Posterior cingulate gyrus (tissue), 11 donors: ENCODE measurements around the gene ALDH9A1.

ENCODE experiments used
- DNase-seq, 10 donors: peaks; one replicate each; pipeline versions ENCODE4 v3.0.0 to v3.0.0-alpha.2; 2020 to 2021; ENCODE audit warnings: mixed read lengths in 3 of 10
- intact Hi-C: fragments of 100-400 bp; cut with DNase I; formaldehyde crosslinking; loops from one replicate; pipeline ENCODE4 v1.15.1; 2023

ALDH9A1 gene

DNA sequence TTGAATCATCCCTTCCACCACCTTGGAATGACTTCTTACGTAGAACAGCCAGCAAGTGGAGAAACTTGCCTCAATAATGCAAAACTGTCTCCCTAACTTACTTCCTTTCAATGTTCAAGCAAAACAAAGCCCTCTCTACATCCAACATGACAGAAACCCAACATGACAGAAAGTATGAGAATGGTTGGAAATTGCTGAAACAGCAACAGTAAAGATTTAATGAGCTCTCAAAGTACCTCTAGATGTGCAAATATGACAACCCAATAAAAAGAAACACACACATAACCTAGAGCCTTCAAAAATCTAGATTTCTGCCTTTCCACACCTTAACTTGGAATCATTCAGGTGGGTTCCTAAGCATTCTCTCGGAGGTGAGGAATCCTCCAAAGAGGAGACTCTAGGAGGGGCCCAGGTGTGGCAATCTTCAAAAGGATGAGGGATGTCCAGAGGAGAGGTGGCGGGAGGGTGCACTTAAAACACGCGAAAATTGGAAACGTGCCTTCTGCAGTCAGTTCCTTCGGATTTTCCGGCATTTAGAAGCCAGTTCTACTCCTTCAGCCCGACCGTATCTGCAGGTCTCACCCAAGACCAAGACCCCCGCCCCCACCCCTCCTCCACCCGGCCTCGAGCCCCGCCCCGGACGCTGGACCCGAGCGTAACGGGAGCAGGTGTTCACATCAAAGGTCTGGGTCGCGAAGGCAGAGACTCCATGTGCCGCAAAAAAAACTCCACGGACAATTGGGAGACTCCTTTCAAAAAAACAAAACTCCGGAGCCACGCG lies 68.3 kb downstream of the ALDH9A1 start:
- DNase-seq: no peak
- intact Hi-C loops: loop anchor here (5.0 to 10.0 kb wide), 2 partner anchors 135 to 197 kb away; partner anchors contain the start of genes TMCO1 and UCK2

DNA sequence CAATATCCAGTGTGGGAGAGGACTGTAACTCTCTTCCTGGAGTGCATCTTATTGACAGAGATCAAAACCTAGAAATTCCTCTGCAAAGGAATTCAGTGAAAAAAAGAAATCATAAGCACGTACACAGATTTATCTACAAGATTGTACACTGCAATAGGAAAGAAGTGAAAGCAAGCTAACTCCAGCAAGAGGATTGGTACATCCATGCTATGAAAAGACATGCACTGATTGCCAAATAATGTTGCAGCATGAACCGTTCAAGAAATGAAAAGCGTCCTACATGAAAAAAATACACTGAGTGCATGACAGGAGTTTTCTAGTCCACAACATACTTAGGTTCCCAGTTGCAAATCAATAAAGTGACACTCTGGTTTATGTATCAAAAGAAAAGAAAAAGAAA lies 69.2 kb downstream of the ALDH9A1 start:
- intact Hi-C loops: loop anchor here (10.0 kb wide), 1 partner anchor 136 kb away; the partner anchor contains the start of gene TMCO1
- DNase-seq: no peak

- intact Hi-C loops: loop anchor here (10.0 kb wide), 1 partner anchor 137 kb away; the partner anchor contains the start of gene TMCO1
- DNase-seq: no peak
Measured at GRCh38 chr1:165628147-165628822, 70.1 kb downstream of the ALDH9A1 start.

- intact Hi-C loops: loop anchor here (10.0 kb wide), 1 partner anchor 140 kb away; the partner anchor contains the start of gene TMCO1
- peak in 1 of 10 donors; percentile 30 for DNase-seq
Measured at GRCh38 chr1:165624441-165624840, 73.9 kb downstream of the ALDH9A1 start.

DNA sequence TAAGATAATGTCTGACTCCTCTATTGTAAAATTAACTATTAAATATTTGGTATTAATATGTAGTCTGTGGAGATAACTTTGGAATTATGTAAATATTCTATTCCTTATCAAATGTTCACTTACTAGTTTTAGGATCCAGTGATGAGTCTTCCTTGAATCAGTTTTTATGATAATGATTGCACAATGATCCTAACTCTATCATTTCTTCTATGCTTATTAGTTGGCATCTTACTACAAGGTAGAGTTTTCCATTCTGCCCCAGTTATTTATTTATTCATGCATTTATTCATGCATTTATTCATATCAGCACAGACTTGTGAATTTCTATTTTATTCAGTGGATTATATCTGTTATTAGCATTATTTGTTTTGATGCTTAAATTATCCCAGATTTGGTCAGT lies 74.7 kb downstream of the ALDH9A1 start:
- intact Hi-C loops: loop anchor here (10.0 kb wide), 1 partner anchor 141 kb away; the partner anchor contains the start of gene TMCO1
- DNase-seq: no peak

DNA sequence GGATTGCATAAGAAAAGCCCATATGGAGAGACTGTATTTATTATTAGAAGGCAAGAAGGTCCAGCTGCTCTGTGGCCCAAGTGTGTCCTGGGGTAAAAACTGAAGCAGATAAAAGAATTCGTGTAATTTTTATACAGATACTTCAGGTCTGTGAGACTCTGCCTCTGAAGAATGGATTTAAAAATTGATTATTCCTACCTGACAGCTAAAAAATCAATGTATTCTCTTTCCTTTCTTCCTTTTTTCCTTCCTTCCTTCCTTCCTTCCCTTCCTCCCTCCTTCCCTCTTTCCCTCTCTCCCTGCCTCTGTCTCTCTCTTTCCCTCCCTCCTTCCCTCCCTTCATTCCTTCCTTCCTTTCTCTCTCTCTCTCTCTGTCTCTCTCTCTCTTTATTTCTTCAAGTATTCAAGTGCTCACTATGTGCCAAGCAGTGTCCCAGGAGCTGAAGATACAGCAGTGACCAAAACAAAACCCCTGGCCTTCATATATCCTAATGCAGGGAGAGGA lies 78.7 kb downstream of the ALDH9A1 start:
- DNase-seq: no peak
- intact Hi-C loops: loop anchor here (10.0 kb wide), 1 partner anchor 145 kb away; the partner anchor contains the start of gene TMCO1

DNA sequence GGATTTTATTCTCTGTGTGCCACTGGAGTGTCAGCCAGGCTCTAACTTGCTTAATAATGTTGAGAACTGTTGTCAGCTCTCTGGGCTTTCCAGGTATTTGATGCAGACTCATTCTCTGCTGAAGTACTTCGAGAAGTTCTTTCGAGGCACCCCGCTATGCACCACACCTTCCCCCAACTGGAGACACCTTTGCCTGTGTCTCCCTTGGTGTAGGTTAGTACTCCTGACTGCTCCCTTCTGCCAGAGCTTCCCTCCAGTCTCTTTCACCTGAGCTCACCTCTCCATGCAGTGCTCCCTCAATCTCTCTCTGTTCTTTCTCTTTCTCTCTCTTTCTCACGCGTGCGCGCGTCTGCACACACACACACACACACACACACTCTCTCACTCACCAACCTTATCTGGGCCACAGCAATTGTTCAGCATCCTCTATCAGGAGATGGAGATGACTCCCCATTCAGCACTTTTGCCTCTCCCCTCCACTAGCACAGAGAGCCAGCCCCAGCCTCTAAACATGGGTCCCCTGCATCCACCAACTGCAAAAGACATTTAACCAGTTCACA lies 81.3 kb downstream of the ALDH9A1 start:
- intact Hi-C loops: no loop called here
- no peak for DNase-seq

- no peak for DNase-seq
- intact Hi-C loops: no loop called here
Measured at GRCh38 chr1:165616054-165616612, 82.2 kb downstream of the ALDH9A1 start.
